ENCODE measurements around the gene UBASH3A. TPM values are rescaled to one million over a fixed set of nuclear protein-coding genes. Genes with fewer than 3 reads are reported as not detected.

Gene UBASH3A
- total RNA-seq, 6 experiments from 2014 or later = 0.12 to 0.50 (median 0.15) TPM

DNA sequence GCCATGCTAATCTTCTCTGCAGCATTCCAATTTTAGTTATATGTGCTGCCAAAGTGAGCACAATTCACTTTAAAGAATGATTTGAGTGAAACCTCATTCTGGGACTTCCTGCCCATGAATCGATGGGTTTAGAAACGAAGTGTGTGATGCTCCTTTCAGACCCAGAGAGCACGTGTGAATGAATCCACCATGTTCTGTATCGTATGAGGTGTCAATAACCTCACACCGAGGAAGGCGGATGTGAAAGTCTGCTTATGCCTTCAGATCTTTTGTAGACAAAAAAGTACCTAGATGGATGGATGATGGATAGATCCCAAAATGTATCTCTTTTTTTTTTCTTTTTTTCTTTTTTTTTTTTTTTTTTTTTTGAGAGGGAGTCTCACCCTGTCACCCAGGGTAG lies 13.8 kb downstream of the UBASH3A start:
- no peak for ATAC-seq
- no peak overlapping the region for H3K27ac ChIP-seq
- no peak overlapping the region for H3K4me3 ChIP-seq
- intact Hi-C loops (cut with DNase I) = no loop called here
- no peaks in the 10 kb centered on the region for H3K36me3 ChIP-seq
- no peak for TF ChIP-seq POLR2A (IDR thresholded peaks at IDR 0.05)
- TF ChIP-seq, protein P1, sequence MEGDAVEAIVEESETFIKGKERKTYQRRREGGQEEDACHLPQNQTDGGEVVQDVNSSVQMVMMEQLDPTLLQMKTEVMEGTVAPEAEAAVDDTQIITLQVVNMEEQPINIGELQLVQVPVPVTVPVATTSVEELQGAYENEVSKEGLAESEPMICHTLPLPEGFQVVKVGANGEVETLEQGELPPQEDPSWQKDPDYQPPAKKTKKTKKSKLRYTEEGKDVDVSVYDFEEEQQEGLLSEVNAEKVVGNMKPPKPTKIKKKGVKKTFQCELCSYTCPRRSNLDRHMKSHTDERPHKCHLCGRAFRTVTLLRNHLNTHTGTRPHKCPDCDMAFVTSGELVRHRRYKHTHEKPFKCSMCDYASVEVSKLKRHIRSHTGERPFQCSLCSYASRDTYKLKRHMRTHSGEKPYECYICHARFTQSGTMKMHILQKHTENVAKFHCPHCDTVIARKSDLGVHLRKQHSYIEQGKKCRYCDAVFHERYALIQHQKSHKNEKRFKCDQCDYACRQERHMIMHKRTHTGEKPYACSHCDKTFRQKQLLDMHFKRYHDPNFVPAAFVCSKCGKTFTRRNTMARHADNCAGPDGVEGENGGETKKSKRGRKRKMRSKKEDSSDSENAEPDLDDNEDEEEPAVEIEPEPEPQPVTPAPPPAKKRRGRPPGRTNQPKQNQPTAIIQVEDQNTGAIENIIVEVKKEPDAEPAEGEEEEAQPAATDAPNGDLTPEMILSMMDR (IDR thresholded peaks at IDR 0.05) = no peak
- 66% methylated on average over 6 of the region's 6 CpGs for WGBS (ENCODE audit: insufficient coverage, low coverage, low lambda C conversion rate, missing lambda C conversion rate)
- no peaks in the 10 kb centered on the region for H3K4me1 ChIP-seq
- DNase-seq = no peak
- H3K27me3 ChIP-seq = no peaks in the 10 kb centered on the region
- H3K9me3 ChIP-seq = no peaks in the 10 kb centered on the region

DNA sequence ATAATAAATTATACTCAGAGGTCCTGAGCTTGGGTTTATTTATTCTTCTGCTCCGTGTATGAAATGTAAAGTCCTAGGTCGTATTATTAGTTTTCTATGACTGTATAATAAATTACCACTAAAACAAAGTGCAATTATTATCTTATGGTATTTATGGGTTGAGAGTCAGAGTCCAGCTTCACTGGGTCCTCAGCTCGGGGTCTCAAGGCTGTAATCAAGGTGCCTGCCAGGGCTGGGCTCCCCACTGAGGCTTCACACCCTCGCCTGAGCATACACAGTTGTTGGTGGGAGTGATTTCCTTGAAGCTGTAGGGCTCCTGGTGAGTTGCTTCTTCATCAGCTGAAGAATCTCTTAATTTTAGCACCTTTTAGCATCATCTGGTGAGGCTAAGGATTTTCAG lies 15.2 kb downstream of the UBASH3A start:
- 49% methylated on average over 4 of the region's 4 CpGs for WGBS (ENCODE audit: insufficient coverage, low coverage, low lambda C conversion rate, missing lambda C conversion rate)
- no peaks in the 10 kb centered on the region for H3K36me3 ChIP-seq
- TF ChIP-seq, protein P1 (IDR thresholded peaks at IDR 0.05) = no peak
- no peak for TF ChIP-seq POLR2A (IDR thresholded peaks at IDR 0.05)
- no peaks in the 10 kb centered on the region for H3K27me3 ChIP-seq
- H3K27ac ChIP-seq = no peak overlapping the region
- H3K4me3 ChIP-seq = no peak overlapping the region
- intact Hi-C loops (cut with DNase I) = no loop called here
- no peaks in the 10 kb centered on the region for H3K9me3 ChIP-seq
- H3K4me1 ChIP-seq = no peaks in the 10 kb centered on the region
- DNase-seq (no peak), ATAC-seq (no peak)

DNA sequence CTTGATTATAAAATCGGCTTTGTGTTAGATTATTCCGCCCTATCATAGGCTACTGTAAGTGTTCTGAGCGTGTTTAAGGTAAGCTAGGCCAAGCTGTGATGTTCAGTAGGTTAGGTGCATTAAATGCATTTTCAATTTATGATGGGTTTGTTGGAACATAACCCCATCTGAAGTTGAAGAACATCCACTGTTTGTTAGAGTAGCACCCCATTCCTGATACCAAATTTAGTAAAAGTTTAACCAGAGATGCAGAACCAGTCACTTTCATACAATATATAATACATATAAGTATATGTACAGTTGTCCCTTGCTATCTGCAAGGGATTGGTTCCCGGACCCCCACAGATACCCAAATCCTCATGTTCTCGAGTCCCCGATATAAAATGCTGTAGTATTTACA lies 16.1 kb downstream of the UBASH3A start:
- DNase-seq (no peak), ATAC-seq (no peak)
- H3K36me3 ChIP-seq = no peaks in the 10 kb centered on the region
- H3K4me3 ChIP-seq = no peak overlapping the region
- WGBS (ENCODE audit: insufficient coverage, low coverage, low lambda C conversion rate, missing lambda C conversion rate) = 86% methylated on average over 6 of the region's 6 CpGs
- H3K4me1 ChIP-seq = no peaks in the 10 kb centered on the region
- TF ChIP-seq, protein P1 (IDR thresholded peaks at IDR 0.05) = no peak
- no peak for TF ChIP-seq POLR2A (IDR thresholded peaks at IDR 0.05)
- H3K27me3 ChIP-seq = no peaks in the 10 kb centered on the region
- H3K9me3 ChIP-seq = no peaks in the 10 kb centered on the region
- H3K27ac ChIP-seq = no peak overlapping the region
- intact Hi-C loops (cut with DNase I) = no loop called here

DNA sequence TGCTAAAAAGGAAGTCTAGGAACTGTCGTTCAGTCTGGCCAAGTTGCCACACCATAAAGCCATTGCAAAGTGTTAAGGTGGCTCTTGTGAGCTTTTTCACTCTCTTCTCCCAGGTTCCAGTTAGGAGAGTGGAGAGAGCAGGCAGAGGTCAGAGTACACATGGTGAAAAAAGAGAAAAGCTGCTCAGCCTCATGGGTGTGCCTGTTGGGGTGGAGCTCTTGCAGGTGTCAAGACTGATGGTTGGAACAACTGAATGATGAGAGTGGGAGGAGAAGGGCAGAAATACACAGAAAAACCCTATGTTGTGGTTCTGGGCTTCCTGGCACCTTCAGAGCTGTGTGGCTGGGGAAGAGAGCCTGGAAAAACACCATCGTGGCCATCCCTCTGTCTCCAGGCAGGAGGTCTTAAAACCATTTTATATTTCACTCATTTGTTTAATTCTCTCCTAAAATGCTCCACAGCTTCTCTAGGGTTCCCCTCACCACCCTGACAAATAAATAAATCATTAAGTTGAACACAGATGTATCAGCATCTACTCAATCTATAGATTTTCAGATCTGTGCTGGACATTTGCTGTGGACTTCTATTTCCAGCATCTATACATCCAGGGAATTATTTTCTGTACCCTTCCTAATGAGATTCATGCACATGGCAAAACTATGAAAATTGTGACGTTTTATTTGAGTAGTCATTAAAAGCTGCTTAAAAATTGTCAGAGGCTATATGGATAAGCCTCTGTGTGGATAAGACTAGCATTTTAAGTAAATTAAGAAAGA lies 17.5 kb downstream of the UBASH3A start:
- Histone ChIP-seq H3K9me3 (no peaks in the 10 kb centered on the region), H3K4me1 (no peaks in the 10 kb centered on the region), H3K27ac (no peak overlapping the region), H3K36me3 (no peaks in the 10 kb centered on the region), H3K27me3 (no peaks in the 10 kb centered on the region), H3K4me3 (no peak overlapping the region)
- intact Hi-C loops (cut with DNase I) = no loop called here
- no peak for TF ChIP-seq POLR2A (IDR thresholded peaks at IDR 0.05)
- TF ChIP-seq, protein P1 (IDR thresholded peaks at IDR 0.05) = no peak
- no peak for ATAC-seq
- DNase-seq = no peak
- 50% methylated on average over 3 of the region's 3 CpGs for WGBS (ENCODE audit: insufficient coverage, low coverage, low lambda C conversion rate, missing lambda C conversion rate)
